ENCODE data around the gene COMMD4. TPM values are rescaled to one million over a fixed set of nuclear protein-coding genes. Genes with fewer than 3 reads are reported as not detected.

COMMD4 gene
- total and polyA plus RNA-seq, 2 of the 4 experiments (the other 2 are of a cell fraction) = 91.2 to 133 TPM

GRCh38 chr15:75361989-75362641, 26.3 kb downstream of the COMMD4 start:
- TF ChIP-seq MAFK (IDR thresholded peaks at IDR 0.05; ENCODE audit: low read depth, low read length) = no peak
- no peak for TF ChIP-seq RAD21 (IDR thresholded peaks at IDR 0.05; ENCODE audit: low read length)
- TF ChIP-seq MAZ (IDR thresholded peaks at IDR 0.05; ENCODE audit: borderline replicate concordance, low read depth, low read length) = no peak
- TF ChIP-seq, protein P1, sequence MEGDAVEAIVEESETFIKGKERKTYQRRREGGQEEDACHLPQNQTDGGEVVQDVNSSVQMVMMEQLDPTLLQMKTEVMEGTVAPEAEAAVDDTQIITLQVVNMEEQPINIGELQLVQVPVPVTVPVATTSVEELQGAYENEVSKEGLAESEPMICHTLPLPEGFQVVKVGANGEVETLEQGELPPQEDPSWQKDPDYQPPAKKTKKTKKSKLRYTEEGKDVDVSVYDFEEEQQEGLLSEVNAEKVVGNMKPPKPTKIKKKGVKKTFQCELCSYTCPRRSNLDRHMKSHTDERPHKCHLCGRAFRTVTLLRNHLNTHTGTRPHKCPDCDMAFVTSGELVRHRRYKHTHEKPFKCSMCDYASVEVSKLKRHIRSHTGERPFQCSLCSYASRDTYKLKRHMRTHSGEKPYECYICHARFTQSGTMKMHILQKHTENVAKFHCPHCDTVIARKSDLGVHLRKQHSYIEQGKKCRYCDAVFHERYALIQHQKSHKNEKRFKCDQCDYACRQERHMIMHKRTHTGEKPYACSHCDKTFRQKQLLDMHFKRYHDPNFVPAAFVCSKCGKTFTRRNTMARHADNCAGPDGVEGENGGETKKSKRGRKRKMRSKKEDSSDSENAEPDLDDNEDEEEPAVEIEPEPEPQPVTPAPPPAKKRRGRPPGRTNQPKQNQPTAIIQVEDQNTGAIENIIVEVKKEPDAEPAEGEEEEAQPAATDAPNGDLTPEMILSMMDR (conservative IDR thresholded peaks at IDR 0.05; ENCODE audit: low read depth, low read length) = no peak
- no peak for TF ChIP-seq CHD1 (IDR thresholded peaks at IDR 0.05; ENCODE audit: low read depth, low read length)
- TF ChIP-seq RCOR1 (IDR thresholded peaks at IDR 0.05; ENCODE audit: insufficient replicate concordance, low read length) = no peak
- TF ChIP-seq MXI1 (IDR thresholded peaks at IDR 0.05; ENCODE audit: borderline replicate concordance, low read depth, low read length) = no peak
- TF ChIP-seq CEBPB (IDR thresholded peaks at IDR 0.05; ENCODE audit: low read depth, low read length) = no peak
- no peaks in the 10 kb centered on the region; the same call in 1 of the 2 replicates for H3K9me1 ChIP-seq (ENCODE audit: insufficient read depth, low read length)
- H2BK20ac ChIP-seq (ENCODE audit: low read depth, low read length) = no peak overlapping the region
- H3K36me3 ChIP-seq (ENCODE audit: control insufficient read depth, insufficient read depth, low read length) = peaks cover 70% of the 10 kb centered on the region
- ATAC-seq (ENCODE audit: low read depth) (no peak), DNase-seq (no peak)
- H3K23ac ChIP-seq (ENCODE audit: low read depth, low read length) = no peak overlapping the region
- no peaks in the 10 kb centered on the region for H3K27me3 ChIP-seq (ENCODE audit: control insufficient read depth, insufficient read depth, low read length)
- H3K14ac ChIP-seq (replicated peaks; ENCODE audit: low read depth, low read length) = no peak overlapping the region
- H3K9ac ChIP-seq (ENCODE audit: low read depth, low read length) = no peak overlapping the region
- no peak overlapping the region for H3K18ac ChIP-seq (ENCODE audit: low read depth, low read length)
- H4K5ac ChIP-seq (ENCODE audit: low read depth, low read length) = no peak overlapping the region
- H3K4me3 ChIP-seq (ENCODE audit: insufficient read depth, low read depth, low read length) = no peak overlapping the region
- no peak overlapping the region for H3K4me2 ChIP-seq (ENCODE audit: low read depth, low read length)
- no peak overlapping the region for H2AFZ ChIP-seq (replicated peaks; ENCODE audit: low read length, poor library complexity)
- no peak overlapping the region for H3K56ac ChIP-seq (ENCODE audit: extremely low read depth, insufficient read depth, low read length)
- H2BK120ac ChIP-seq (ENCODE audit: low read depth, low read length) = no peak overlapping the region
- H4K8ac ChIP-seq (ENCODE audit: low read depth in 2 of 2, low read length in 2 of 2) = no peak overlapping the region
- H3K4ac ChIP-seq (ENCODE audit: low read depth, low read length) = no peak overlapping the region
- peaks cover 7 to 20% of the 10 kb centered on the region in 2 experiments; a peak in 3 of 4 replicates for H3K79me1 ChIP-seq (ENCODE audit: low read depth in 1 of 2, low read length in 2 of 2)
- H2BK15ac ChIP-seq (ENCODE audit: low read depth, low read length) = no peak overlapping the region
- H2AK9ac ChIP-seq (replicated peaks; ENCODE audit: low read depth, low read length, poor library complexity) = no peak overlapping the region
- no peak overlapping the region for H3K27ac ChIP-seq (ENCODE audit: insufficient read depth, low read length)
- ChIA-PET CTCF (no interaction called here), POLR2A (ENCODE audit: unreplicated experiment) (no interaction called here)
- no peak overlapping the region for H2BK5ac ChIP-seq (ENCODE audit: low read depth, low read length, poor library complexity, severe bottlenecking)
- H4K91ac ChIP-seq (ENCODE audit: insufficient read depth, low read depth, low read length) = no peak overlapping the region
- 100% methylated on average over 2 of the region's 13 CpGs; no CpG with 5 or more reads in 1 of the 2 experiments for WGBS, 2 experiments (ENCODE audit: extremely low coverage in 2 of 2, insufficient read length in 1 of 2)
- H4K20me1 ChIP-seq (ENCODE audit: insufficient read depth, low read length) = peaks cover 10% of the 10 kb centered on the region; the same call in 1 of the 2 replicates
- BruUV-seq (replicated peaks) = no TSS peak
- no peaks in the 10 kb centered on the region for H3K4me1 ChIP-seq (ENCODE audit: control insufficient read depth, insufficient read depth, low read length)
- no peak overlapping the region for H2AK5ac ChIP-seq (ENCODE audit: low read depth, low read length)
- intact Hi-C loops (cut with micrococcal nuclease) = no loop called here
- H3K9me3 ChIP-seq (ENCODE audit: control insufficient read depth, insufficient read depth, low read length) = no peaks in the 10 kb centered on the region
- dilution Hi-C loops (cut with HindIII; ENCODE audit: low sequenced_read_pairs, unreplicated experiment) = no loop called here
- in situ Hi-C loops (cut with MboI; ENCODE audit: low sequenced_read_pairs) = no loop called here

Measured in IMR-90 (cell line).